OCI-LY3 (cell line): ENCODE data around the gene DDX59.

ENCODE experiments used
- H2AFZ ChIP-seq: fragments of 200-600, 300-600 bp; shearing (Covaris generic); 2 replicates; pipeline ENCODE4 v1.6.0; 2014; ENCODE audit warnings: antibody characterized with exemption, low read depth, low read length
- H3K27ac ChIP-seq: fragments of 200-600, 300-600 bp; sonication (generic); 2 replicates; pipeline ENCODE4 v1.5.1; 2014; ENCODE audit warnings: mild to moderate bottlenecking, low read length, moderate library complexity, mixed read lengths
- H3K27me3 ChIP-seq: fragments of 200-600, 300-600 bp; sonication (generic); 2 replicates; pipeline ENCODE4 v1.6.1; 2014; ENCODE audit warnings: low read depth, low read length, mixed read lengths
- H3K36me3 ChIP-seq: fragments of 200-600, 300-600 bp; sonication (generic); replicated peaks from 2 replicates; pipeline ENCODE3; 2014; ENCODE audit warnings: low read depth, low read length, mixed read lengths
- H3K4me1 ChIP-seq: fragments of 300-600, 200-600 bp; sonication (generic); 2 replicates; pipeline ENCODE4 v1.6.1; 2014; ENCODE audit warnings: low read length, mixed read lengths
- H3K4me2 ChIP-seq: fragments of 200-600, 300-600 bp; sonication (generic); 2 replicates; pipeline ENCODE4 v1.6.1; 2014; ENCODE audit warnings: low read length, mixed read lengths
- H3K4me3 ChIP-seq: fragments of 300-600, 200-600 bp; sonication (generic); 2 replicates; pipeline ENCODE4 v1.5.1; 2014; ENCODE audit warnings: antibody characterized with exemption, mild to moderate bottlenecking, low read length, moderate library complexity
- H3K79me2 ChIP-seq: fragments of 300-600, 200-600 bp; shearing (Covaris generic); 2 replicates; pipeline ENCODE4 v1.6.1; 2014; ENCODE audit warnings: mild to moderate bottlenecking, low read length, mixed read lengths
- H3K9ac ChIP-seq: fragments of 300-600, 200-600 bp; shearing (Covaris generic); 2 replicates; pipeline ENCODE4 v1.6.0; 2014; ENCODE audit warnings: mild to moderate bottlenecking, low read length, moderate library complexity
- H3K9me3 ChIP-seq: fragments of 200-600, 300-600 bp; shearing (Covaris generic); 2 replicates; pipeline ENCODE4 v1.6.1; 2014; ENCODE audit warnings: low read length, mixed read lengths; ENCODE audit not compliant: insufficient read depth
- H4K20me1 ChIP-seq: fragments of 200-600, 300-600 bp; sonication (generic); 2 replicates; pipeline ENCODE4 v1.6.1; 2016; ENCODE audit warnings: low read length, mixed read lengths; ENCODE audit not compliant: insufficient read depth
- EZH2phosphoT487 ChIP-seq: fragments of 200-600 bp; shearing (Covaris generic); IDR thresholded peaks from 2 replicates; pipeline ENCODE4 v1.6.1; 2018; ENCODE audit warnings: antibody characterized with exemption, mixed run types, low read depth
- TF ChIP-seq, protein P1 (sequence below): fragments of 200-600, 300-600 bp; sonication (generic); IDR thresholded peaks from 2 replicates; pipeline ENCODE4 v1.5.1; 2014; ENCODE audit warnings: antibody characterized with exemption, low read length, low read depth

The DDX59 gene

DNA sequence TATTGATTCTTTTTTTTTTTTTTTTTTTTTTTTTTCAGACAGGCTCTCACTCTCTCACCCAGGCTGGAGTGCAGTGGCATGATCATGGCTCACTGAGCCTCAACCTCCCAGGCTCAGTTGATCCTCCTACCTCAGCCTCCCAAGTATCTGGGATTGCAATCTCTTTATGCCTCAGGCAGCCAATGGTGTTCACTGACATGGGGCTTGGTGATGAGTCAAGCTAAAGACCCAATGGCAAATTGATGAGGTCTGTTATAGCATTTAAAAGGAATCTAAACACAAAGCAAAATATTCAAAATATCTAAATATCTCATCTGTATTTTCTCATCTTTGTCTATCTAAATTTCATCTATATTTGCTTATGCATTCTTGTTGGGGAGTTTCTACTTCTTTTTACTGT, 38.5 kb upstream of the DDX59 start:
- H3K9ac ChIP-seq, result no peak overlapping the region
- H3K4me2 ChIP-seq, result no peak overlapping the region
- H3K79me2 ChIP-seq, result no peaks in the 10 kb centered on the region
- H3K27ac ChIP-seq, result no peak overlapping the region
- no peak overlapping the region for H3K4me3 ChIP-seq
- H2AFZ ChIP-seq, result no peak overlapping the region
- H3K9me3 ChIP-seq, result no peaks in the 10 kb centered on the region
- no peaks in the 10 kb centered on the region for H3K36me3 ChIP-seq
- TF ChIP-seq EZH2phosphoT487, result no peak
- TF ChIP-seq, protein P1, sequence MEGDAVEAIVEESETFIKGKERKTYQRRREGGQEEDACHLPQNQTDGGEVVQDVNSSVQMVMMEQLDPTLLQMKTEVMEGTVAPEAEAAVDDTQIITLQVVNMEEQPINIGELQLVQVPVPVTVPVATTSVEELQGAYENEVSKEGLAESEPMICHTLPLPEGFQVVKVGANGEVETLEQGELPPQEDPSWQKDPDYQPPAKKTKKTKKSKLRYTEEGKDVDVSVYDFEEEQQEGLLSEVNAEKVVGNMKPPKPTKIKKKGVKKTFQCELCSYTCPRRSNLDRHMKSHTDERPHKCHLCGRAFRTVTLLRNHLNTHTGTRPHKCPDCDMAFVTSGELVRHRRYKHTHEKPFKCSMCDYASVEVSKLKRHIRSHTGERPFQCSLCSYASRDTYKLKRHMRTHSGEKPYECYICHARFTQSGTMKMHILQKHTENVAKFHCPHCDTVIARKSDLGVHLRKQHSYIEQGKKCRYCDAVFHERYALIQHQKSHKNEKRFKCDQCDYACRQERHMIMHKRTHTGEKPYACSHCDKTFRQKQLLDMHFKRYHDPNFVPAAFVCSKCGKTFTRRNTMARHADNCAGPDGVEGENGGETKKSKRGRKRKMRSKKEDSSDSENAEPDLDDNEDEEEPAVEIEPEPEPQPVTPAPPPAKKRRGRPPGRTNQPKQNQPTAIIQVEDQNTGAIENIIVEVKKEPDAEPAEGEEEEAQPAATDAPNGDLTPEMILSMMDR, result no peak
- H3K27me3 ChIP-seq, result no peaks in the 10 kb centered on the region
- H3K4me1 ChIP-seq, result peaks cover 46% of the 10 kb centered on the region
- no peaks in the 10 kb centered on the region for H4K20me1 ChIP-seq

- peak overlapping the region; percentile 77 for H3K4me2 ChIP-seq
- H3K9ac ChIP-seq, result no peak overlapping the region
- no peak overlapping the region for H2AFZ ChIP-seq
- H3K36me3 ChIP-seq, result no peaks in the 10 kb centered on the region
- H3K9me3 ChIP-seq, result no peaks in the 10 kb centered on the region
- H3K27me3 ChIP-seq, result no peaks in the 10 kb centered on the region
- TF ChIP-seq, protein P1, result no peak
- no peak for TF ChIP-seq EZH2phosphoT487
- H4K20me1 ChIP-seq, result no peaks in the 10 kb centered on the region
- H3K79me2 ChIP-seq, result no peaks in the 10 kb centered on the region
- peak overlapping the region; percentile 49 for H3K4me3 ChIP-seq
- H3K4me1 ChIP-seq, result peaks cover 46% of the 10 kb centered on the region
- peak overlapping the region; percentile 38; the same call in 1 of the 2 replicates for H3K27ac ChIP-seq
Observed at GRCh38 chr1:200707116-200707515, 37.4 kb upstream of the DDX59 start.

GRCh38 chr1:200706111-200706814, 36.6 kb upstream of the DDX59 start:
- H4K20me1 ChIP-seq, result no peaks in the 10 kb centered on the region
- H3K4me1 ChIP-seq, result peaks cover 46% of the 10 kb centered on the region
- no peaks in the 10 kb centered on the region for H3K79me2 ChIP-seq
- H2AFZ ChIP-seq, result peak overlapping the region; percentile 16; the same call in 1 of the 2 replicates
- no peak overlapping the region for H3K9ac ChIP-seq
- no peak overlapping the region for H3K27ac ChIP-seq
- TF ChIP-seq EZH2phosphoT487, result no peak
- TF ChIP-seq, protein P1, result no peak
- H3K36me3 ChIP-seq, result no peaks in the 10 kb centered on the region
- no peaks in the 10 kb centered on the region for H3K27me3 ChIP-seq
- H3K4me3 ChIP-seq, result peak overlapping the region; percentile 49
- H3K9me3 ChIP-seq, result no peaks in the 10 kb centered on the region
- peak overlapping the region; percentile 77 for H3K4me2 ChIP-seq

GRCh38 chr1:200704986-200705500, 35.3 kb upstream of the DDX59 start:
- TF ChIP-seq EZH2phosphoT487, result no peak
- TF ChIP-seq, protein P1, result no peak
- Histone ChIP-seq H3K4me3 (no peak overlapping the region), H3K27ac (no peak overlapping the region), H3K9ac (no peak overlapping the region), H3K4me2 (no peak overlapping the region), H3K9me3 (no peaks in the 10 kb centered on the region), H2AFZ (no peak overlapping the region), H4K20me1 (no peaks in the 10 kb centered on the region), H3K79me2 (no peaks in the 10 kb centered on the region), H3K27me3 (no peaks in the 10 kb centered on the region), H3K36me3 (no peaks in the 10 kb centered on the region), H3K4me1 (peaks cover 42% of the 10 kb centered on the region)
